Lower lobe of right lung (tissue), 2 donors: Measurements from ENCODE around the gene DKK3. TPM values are rescaled to one million over a fixed set of nuclear protein-coding genes. Genes with fewer than 3 reads are reported as not detected.

Experiments used
- ATAC-seq, 2 donors: fragments of 200-7000 bp; cut with Tn5 transposase; one replicate each; pipeline ENCODE4 v1.9.1; 2020 to 2022; ENCODE audit warnings: mild to moderate bottlenecking in 2 of 2, moderate library complexity in 2 of 2
- DNase-seq: peaks from one replicate; pipeline ENCODE4 v3.0.0-alpha.2; 2020
- H3K27ac ChIP-seq: fragments of 200-600 bp; one replicate; pipeline ENCODE4 v1.8.0; 2022
- H3K27me3 ChIP-seq: fragments of 200-600 bp; one replicate; pipeline ENCODE4 v1.8.0; 2022; ENCODE audit warnings: low read depth
- H3K36me3 ChIP-seq: fragments of 200-600 bp; one replicate; pipeline ENCODE4 v1.8.0; 2022; ENCODE audit warnings: mild to moderate bottlenecking
- H3K4me1 ChIP-seq: fragments of 200-600 bp; one replicate; pipeline ENCODE4 v1.8.0; 2022
- H3K4me3 ChIP-seq: fragments of 200-600 bp; one replicate; pipeline ENCODE4 v1.8.0; 2022; ENCODE audit warnings: mild to moderate bottlenecking
- H3K9me3 ChIP-seq: fragments of 200-600 bp; one replicate; pipeline ENCODE4 v1.8.0; 2022
- intact Hi-C: fragments of 100-400 bp; cut with DNase I; formaldehyde crosslinking; loops from one replicate; pipeline ENCODE4 v1.11.0; 2022
- total RNA-seq: library from RNA; stranded (reverse); fragmentation: NEBNext Ultra II Directional; extraction: Animal tissue kit (Norgen Biotek cat#: 25700); gene quantifications from one replicate; pipeline ENCODE4 v1.2.1, GENCODE V29; 2021
- TF ChIP-seq, protein P1 (sequence below): fragments of 200-600 bp; IDR thresholded peaks from one replicate; pipeline ENCODE4 v1.8.0; 2022; ENCODE audit warnings: antibody characterized with exemption, mild to moderate bottlenecking
- donor health status: DM: no; HTN: yes; CAD: no; lungs with severe emphysema.

Gene DKK3
- total RNA-seq, 1 donor from 2014 or later, result 111 TPM

GRCh38 chr11:11975201-11976092, 33.0 kb downstream of the DKK3 start:
- ATAC-seq (no peak), DNase-seq (no peak)
- intact Hi-C loops, result no loop called here
- Histone ChIP-seq H3K27me3 (no peaks in the 10 kb centered on the region), H3K36me3 (no peaks in the 10 kb centered on the region), H3K9me3 (no peaks in the 10 kb centered on the region), H3K4me3 (no peak overlapping the region), H3K27ac (peak overlapping the region; percentile 36), H3K4me1 (peaks cover 69% of the 10 kb centered on the region)
- TF ChIP-seq, protein P1, sequence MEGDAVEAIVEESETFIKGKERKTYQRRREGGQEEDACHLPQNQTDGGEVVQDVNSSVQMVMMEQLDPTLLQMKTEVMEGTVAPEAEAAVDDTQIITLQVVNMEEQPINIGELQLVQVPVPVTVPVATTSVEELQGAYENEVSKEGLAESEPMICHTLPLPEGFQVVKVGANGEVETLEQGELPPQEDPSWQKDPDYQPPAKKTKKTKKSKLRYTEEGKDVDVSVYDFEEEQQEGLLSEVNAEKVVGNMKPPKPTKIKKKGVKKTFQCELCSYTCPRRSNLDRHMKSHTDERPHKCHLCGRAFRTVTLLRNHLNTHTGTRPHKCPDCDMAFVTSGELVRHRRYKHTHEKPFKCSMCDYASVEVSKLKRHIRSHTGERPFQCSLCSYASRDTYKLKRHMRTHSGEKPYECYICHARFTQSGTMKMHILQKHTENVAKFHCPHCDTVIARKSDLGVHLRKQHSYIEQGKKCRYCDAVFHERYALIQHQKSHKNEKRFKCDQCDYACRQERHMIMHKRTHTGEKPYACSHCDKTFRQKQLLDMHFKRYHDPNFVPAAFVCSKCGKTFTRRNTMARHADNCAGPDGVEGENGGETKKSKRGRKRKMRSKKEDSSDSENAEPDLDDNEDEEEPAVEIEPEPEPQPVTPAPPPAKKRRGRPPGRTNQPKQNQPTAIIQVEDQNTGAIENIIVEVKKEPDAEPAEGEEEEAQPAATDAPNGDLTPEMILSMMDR, result no peak

- ATAC-seq (no peak), DNase-seq (no peak)
- Histone ChIP-seq H3K4me3 (no peak overlapping the region), H3K27me3 (no peaks in the 10 kb centered on the region), H3K36me3 (no peaks in the 10 kb centered on the region), H3K9me3 (no peaks in the 10 kb centered on the region), H3K4me1 (peaks cover 55% of the 10 kb centered on the region), H3K27ac (peak overlapping the region; percentile 31)
- TF ChIP-seq, protein P1, result no peak
- intact Hi-C loops, result no loop called here
These were observed 34.6 kb downstream of the DKK3 start for GRCh38 chr11:11973866-11974265.

- DNase-seq (no peak), ATAC-seq (peak; percentile 41 to 52)
- H3K4me3 ChIP-seq, result no peak overlapping the region
- no peaks in the 10 kb centered on the region for H3K27me3 ChIP-seq
- no peaks in the 10 kb centered on the region for H3K9me3 ChIP-seq
- intact Hi-C loops, result no loop called here
- H3K27ac ChIP-seq, result peak overlapping the region; percentile 46
- peaks cover 50% of the 10 kb centered on the region for H3K4me1 ChIP-seq
- TF ChIP-seq, protein P1, result no peak
- H3K36me3 ChIP-seq, result no peaks in the 10 kb centered on the region
These were observed 35.0 kb downstream of the DKK3 start for GRCh38 chr11:11973361-11973800.

- H3K36me3 ChIP-seq, result no peaks in the 10 kb centered on the region
- peaks cover 45% of the 10 kb centered on the region for H3K4me1 ChIP-seq
- no peak for ATAC-seq
- TF ChIP-seq, protein P1, result no peak
- DNase-seq, result no peak
- peak overlapping the region; percentile 46 for H3K27ac ChIP-seq
- no peaks in the 10 kb centered on the region for H3K9me3 ChIP-seq
- H3K27me3 ChIP-seq, result no peaks in the 10 kb centered on the region
- H3K4me3 ChIP-seq, result no peak overlapping the region
- intact Hi-C loops, result no loop called here
These were observed 35.6 kb downstream of the DKK3 start for GRCh38 chr11:11972730-11973341.

GRCh38 chr11:11971906-11972547, 36.4 kb downstream of the DKK3 start:
- intact Hi-C loops, result no loop called here
- no peak for DNase-seq
- H3K4me1 ChIP-seq, result peaks cover 40% of the 10 kb centered on the region
- H3K27ac ChIP-seq, result peak overlapping the region; percentile 46
- ATAC-seq, result no peak
- TF ChIP-seq, protein P1, result no peak
- H3K4me3 ChIP-seq, result no peak overlapping the region
- no peaks in the 10 kb centered on the region for H3K27me3 ChIP-seq
- no peaks in the 10 kb centered on the region for H3K36me3 ChIP-seq
- no peaks in the 10 kb centered on the region for H3K9me3 ChIP-seq
